Upper lobe of right lung (tissue), 1 donor: ENCODE data around the gene STPG2. TPM values are rescaled to one million over a fixed set of nuclear protein-coding genes. Genes with fewer than 3 reads are reported as not detected.
"Not testable (repeated sequence)": the region's sequence is repeated elsewhere in the genome, so short reads cannot be mapped to it uniquely, and the experiment has no call there.

Experiments used
- ATAC-seq: fragments of 200-7000 bp; cut with Tn5 transposase; one replicate; pipeline ENCODE4 v1.9.1; 2020; ENCODE audit warnings: mild to moderate bottlenecking, moderate library complexity
- DNase-seq: peaks from one replicate; pipeline ENCODE4 v3.0.0-alpha.2; 2020
- H3K27ac ChIP-seq: fragments of 200-600 bp; one replicate; pipeline ENCODE4 v1.8.0; 2022
- H3K27me3 ChIP-seq: fragments of 200-600 bp; one replicate; pipeline ENCODE4 v1.8.0; 2022; ENCODE audit warnings: mild to moderate bottlenecking
- H3K36me3 ChIP-seq: fragments of 200-600 bp; one replicate; pipeline ENCODE4 v1.8.0; 2022
- H3K4me1 ChIP-seq: fragments of 200-600 bp; one replicate; pipeline ENCODE4 v1.8.0; 2022
- H3K4me3 ChIP-seq: fragments of 200-600 bp; one replicate; pipeline ENCODE4 v1.8.0; 2022; ENCODE audit warnings: mild to moderate bottlenecking
- H3K9me3 ChIP-seq: fragments of 200-600 bp; one replicate; pipeline ENCODE4 v1.8.0; 2022
- intact Hi-C: fragments of 100-400 bp; cut with DNase I; formaldehyde crosslinking; loops from one replicate; pipeline ENCODE4 v1.11.0; 2022
- total RNA-seq: library from RNA; stranded (reverse); fragmentation: NEBNext Ultra II Directional; extraction: Animal tissue kit (Norgen Biotek cat#: 25700); gene quantifications from one replicate; pipeline ENCODE4 v1.2.1, GENCODE V29; 2021
- TF ChIP-seq, protein P1 (sequence below): fragments of 200-600 bp; IDR thresholded peaks from one replicate; pipeline ENCODE4 v1.8.0; 2022; ENCODE audit warnings: antibody characterized with exemption
- donor health status: DM: no; HTN: yes; CAD: no; lungs with severe emphysema.

STPG2 gene
- total RNA-seq, 1 donor from 2014 or later, result 0.41 TPM

DNA sequence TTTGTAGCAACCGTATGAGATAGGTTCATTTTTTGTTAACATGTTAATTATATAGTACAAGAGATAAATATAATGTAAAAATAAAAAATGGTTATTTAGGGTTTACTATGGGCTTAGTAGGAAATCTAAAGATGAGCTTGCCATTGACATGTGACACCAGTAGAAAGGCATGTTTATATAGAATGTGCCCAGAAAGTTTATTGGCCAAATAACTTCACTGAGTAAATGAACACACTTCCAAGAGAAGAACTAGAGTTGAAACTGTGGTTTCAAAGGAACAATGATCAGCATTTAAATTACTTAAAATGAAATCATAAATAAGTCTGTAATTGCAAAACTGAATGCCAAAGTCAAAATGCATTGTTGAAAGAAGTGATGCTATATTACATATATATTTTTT lies 503.3 kb downstream of the STPG2 start:
- no peak for DNase-seq
- TF ChIP-seq, protein P1, sequence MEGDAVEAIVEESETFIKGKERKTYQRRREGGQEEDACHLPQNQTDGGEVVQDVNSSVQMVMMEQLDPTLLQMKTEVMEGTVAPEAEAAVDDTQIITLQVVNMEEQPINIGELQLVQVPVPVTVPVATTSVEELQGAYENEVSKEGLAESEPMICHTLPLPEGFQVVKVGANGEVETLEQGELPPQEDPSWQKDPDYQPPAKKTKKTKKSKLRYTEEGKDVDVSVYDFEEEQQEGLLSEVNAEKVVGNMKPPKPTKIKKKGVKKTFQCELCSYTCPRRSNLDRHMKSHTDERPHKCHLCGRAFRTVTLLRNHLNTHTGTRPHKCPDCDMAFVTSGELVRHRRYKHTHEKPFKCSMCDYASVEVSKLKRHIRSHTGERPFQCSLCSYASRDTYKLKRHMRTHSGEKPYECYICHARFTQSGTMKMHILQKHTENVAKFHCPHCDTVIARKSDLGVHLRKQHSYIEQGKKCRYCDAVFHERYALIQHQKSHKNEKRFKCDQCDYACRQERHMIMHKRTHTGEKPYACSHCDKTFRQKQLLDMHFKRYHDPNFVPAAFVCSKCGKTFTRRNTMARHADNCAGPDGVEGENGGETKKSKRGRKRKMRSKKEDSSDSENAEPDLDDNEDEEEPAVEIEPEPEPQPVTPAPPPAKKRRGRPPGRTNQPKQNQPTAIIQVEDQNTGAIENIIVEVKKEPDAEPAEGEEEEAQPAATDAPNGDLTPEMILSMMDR, result no peak

DNA sequence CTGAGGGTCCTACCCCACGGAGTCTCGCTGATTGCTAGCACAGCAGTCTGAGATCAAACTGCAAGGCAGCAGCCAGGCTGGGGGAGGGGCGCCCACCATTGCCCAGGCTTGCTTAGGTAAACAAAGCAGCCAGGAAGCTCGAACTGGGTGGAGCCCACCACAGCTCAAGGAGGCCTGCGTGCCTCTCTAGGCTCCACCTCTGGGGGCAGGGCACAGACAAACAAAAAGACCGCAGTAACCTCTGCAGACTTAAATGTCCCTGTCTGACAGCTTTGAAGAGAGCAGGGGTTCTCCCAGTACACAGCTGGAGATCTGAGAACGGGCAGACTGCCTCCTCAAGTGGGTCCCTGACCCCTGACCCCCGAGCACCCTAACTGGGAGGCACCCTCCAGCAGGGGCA lies 509.4 kb downstream of the STPG2 start:
- ATAC-seq, DNase-seq, H3K9me3 ChIP-seq, H3K4me1 ChIP-seq, intact Hi-C loops, H3K4me3 ChIP-seq, H3K36me3 ChIP-seq, H3K27ac ChIP-seq, H3K27me3 ChIP-seq: not testable (repeated sequence)

More for the DNA sequence above, 503.3 kb downstream of the STPG2 start:
- H3K9me3 ChIP-seq, result no peaks in the 10 kb centered on the region
- H3K4me3 ChIP-seq, result no peak overlapping the region
- H3K36me3 ChIP-seq, result no peaks in the 10 kb centered on the region
- no peaks in the 10 kb centered on the region for H3K27me3 ChIP-seq
- intact Hi-C loops, result no loop called here
- ATAC-seq, result no peak
- no peak overlapping the region for H3K27ac ChIP-seq
- no peaks in the 10 kb centered on the region for H3K4me1 ChIP-seq

GRCh38 chr4:97627750-97628149 lies 515.5 kb downstream of the STPG2 start:
- TF ChIP-seq, protein P1, result no peak
- H3K27ac ChIP-seq, result no peak overlapping the region
- H3K4me1 ChIP-seq, result no peaks in the 10 kb centered on the region
- H3K9me3 ChIP-seq, result no peaks in the 10 kb centered on the region
- no peak for ATAC-seq
- H3K27me3 ChIP-seq, result no peaks in the 10 kb centered on the region
- no peaks in the 10 kb centered on the region for H3K36me3 ChIP-seq
- intact Hi-C loops, result no loop called here
- no peak for DNase-seq
- H3K4me3 ChIP-seq, result no peak overlapping the region

- intact Hi-C loops, result no loop called here
- DNase-seq (no peak), ATAC-seq (no peak)
- TF ChIP-seq, protein P1, result no peak
- H3K9me3 ChIP-seq, result no peaks in the 10 kb centered on the region
- no peaks in the 10 kb centered on the region for H3K4me1 ChIP-seq
- no peak overlapping the region for H3K27ac ChIP-seq
- H3K36me3 ChIP-seq, result no peaks in the 10 kb centered on the region
- no peak overlapping the region for H3K4me3 ChIP-seq
- no peaks in the 10 kb centered on the region for H3K27me3 ChIP-seq
These were observed 519.1 kb downstream of the STPG2 start for GRCh38 chr4:97624204-97624603.

DNA sequence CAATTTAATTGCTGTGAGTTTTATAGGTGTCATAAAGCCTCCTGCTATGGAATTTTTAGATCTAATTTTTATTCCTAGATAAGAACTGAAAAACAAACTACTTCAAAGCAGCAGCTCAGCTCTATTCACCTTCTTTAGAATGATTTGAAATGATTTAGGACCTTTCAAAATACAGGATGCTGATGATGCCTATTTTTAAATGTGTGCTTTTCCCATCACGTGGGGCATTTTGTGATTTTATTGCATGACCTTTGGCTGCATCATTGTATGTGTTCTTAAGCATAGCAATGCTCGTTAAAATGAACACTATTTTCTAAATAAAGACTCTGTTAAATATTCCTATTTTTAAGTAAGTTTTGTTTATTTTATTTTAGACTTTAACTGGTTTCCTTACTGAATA lies 537.3 kb downstream of the STPG2 start:
- Histone ChIP-seq H3K4me3 (no peak overlapping the region), H3K36me3 (no peaks in the 10 kb centered on the region), H3K4me1 (no peaks in the 10 kb centered on the region), H3K27ac (no peak overlapping the region), H3K9me3 (no peaks in the 10 kb centered on the region), H3K27me3 (no peaks in the 10 kb centered on the region)
- ATAC-seq, result no peak
- intact Hi-C loops, result no loop called here
- TF ChIP-seq, protein P1, result no peak
- DNase-seq, result no peak

GRCh38 chr4:97593248-97593647 lies 550.0 kb downstream of the STPG2 start:
- TF ChIP-seq, protein P1, result no peak
- intact Hi-C loops, result no loop called here
- Histone ChIP-seq H3K9me3 (no peaks in the 10 kb centered on the region), H3K27ac (no peak overlapping the region), H3K4me1 (no peaks in the 10 kb centered on the region), H3K4me3 (no peak overlapping the region), H3K27me3 (no peaks in the 10 kb centered on the region), H3K36me3 (no peaks in the 10 kb centered on the region)
- ATAC-seq (peak; percentile 29), DNase-seq (peak; percentile 26)
